VCaP (cell line): ENCODE results near the gene PSME1.

ENCODE experiments used
- H3K27ac ChIP-seq: fragments of 450-650 bp; 2 replicates; pipeline ENCODE4 v1.5.1; 2017
- TF ChIP-seq, protein P1 (sequence below): fragments of 450-650 bp; conservative IDR thresholded peaks from 2 replicates; pipeline ENCODE4 v1.5.1; 2017; ENCODE audit warnings: mild to moderate bottlenecking, moderate library complexity

Gene PSME1

DNA sequence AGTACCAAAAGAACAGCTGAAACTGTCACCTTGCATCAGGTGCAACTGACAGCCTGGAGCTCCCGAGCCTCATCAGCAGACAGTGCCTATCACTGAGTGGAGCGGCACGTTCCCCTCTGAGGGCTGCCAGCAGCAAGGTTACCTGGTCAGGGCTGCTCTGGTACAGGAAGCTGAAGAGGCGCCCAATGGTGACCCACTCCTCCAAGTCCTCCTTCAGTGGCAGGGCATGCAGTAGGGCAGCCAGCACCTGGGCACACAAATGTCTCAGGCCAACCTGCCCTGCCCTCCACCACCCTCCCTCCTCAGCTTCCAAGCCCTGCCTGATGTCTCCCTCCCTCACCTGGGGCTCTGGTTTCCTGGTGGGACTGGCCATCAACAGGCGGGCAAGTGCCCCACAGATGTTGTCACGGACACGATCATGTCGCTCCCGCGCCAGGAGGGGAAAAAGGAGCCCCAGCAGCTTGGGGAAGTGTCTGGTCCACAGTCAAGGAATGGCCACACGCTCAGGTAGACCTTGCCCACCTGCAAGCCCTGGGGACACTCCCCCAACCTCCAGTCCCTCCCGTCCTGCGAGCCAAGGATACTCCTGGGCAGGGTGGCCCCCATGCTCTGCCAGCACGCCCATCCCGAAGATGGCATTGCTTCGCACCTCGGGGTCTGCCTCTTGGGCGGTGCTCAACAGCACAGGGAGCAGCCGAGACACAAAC is 45.5 kb downstream of the PSME1 start:
- TF ChIP-seq, protein P1, sequence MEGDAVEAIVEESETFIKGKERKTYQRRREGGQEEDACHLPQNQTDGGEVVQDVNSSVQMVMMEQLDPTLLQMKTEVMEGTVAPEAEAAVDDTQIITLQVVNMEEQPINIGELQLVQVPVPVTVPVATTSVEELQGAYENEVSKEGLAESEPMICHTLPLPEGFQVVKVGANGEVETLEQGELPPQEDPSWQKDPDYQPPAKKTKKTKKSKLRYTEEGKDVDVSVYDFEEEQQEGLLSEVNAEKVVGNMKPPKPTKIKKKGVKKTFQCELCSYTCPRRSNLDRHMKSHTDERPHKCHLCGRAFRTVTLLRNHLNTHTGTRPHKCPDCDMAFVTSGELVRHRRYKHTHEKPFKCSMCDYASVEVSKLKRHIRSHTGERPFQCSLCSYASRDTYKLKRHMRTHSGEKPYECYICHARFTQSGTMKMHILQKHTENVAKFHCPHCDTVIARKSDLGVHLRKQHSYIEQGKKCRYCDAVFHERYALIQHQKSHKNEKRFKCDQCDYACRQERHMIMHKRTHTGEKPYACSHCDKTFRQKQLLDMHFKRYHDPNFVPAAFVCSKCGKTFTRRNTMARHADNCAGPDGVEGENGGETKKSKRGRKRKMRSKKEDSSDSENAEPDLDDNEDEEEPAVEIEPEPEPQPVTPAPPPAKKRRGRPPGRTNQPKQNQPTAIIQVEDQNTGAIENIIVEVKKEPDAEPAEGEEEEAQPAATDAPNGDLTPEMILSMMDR: no peak
- H3K27ac ChIP-seq: no peak overlapping the region

- H3K27ac ChIP-seq: no peak overlapping the region
- TF ChIP-seq, protein P1: no peak
Observed at GRCh38 chr14:24182110-24182882, 46.3 kb downstream of the PSME1 start.

GRCh38 chr14:24183014-24183481 is 47.1 kb downstream of the PSME1 start:
- no peak overlapping the region for H3K27ac ChIP-seq
- TF ChIP-seq, protein P1: no peak

GRCh38 chr14:24184104-24184970 is 48.3 kb downstream of the PSME1 start:
- no peak overlapping the region for H3K27ac ChIP-seq
- TF ChIP-seq, protein P1: no peak

DNA sequence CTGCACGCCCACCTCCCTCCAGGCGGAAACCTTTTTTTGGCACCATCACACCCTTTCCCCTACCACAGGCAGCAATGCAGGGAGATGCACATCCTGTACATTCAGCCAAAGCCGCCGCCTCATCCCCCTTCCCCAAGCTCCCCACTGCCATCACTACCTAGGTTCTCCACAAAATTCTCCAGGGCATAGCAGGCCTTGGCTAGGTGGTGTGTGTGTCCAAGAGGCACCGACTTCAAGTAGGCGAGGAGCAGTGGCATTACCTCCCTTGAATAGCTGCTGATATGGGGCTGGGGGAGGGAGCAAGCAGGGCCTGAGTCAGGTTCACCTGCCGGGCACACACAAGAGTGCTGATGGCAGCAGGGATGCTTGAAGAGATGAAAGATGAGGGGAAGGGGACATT is 49.0 kb downstream of the PSME1 start:
- TF ChIP-seq, protein P1: no peak
- no peak overlapping the region for H3K27ac ChIP-seq

- no peak overlapping the region for H3K27ac ChIP-seq
- TF ChIP-seq, protein P1: no peak
Observed at GRCh38 chr14:24185741-24186140, 49.7 kb downstream of the PSME1 start.
